ENCODE results near the gene SEL1L. TPM values are rescaled to one million over a fixed set of nuclear protein-coding genes. Genes with fewer than 3 reads are reported as not detected.
"Not testable (repeated sequence)": the region's sequence is repeated elsewhere in the genome, so short reads cannot be mapped to it uniquely, and the experiment has no call there.

SEL1L gene
- total and polyA plus RNA-seq, 2 experiments from 2014 or later = 21.3 to 65.7 TPM

- DNase-seq (ENCODE audit: low read depth in 1 of 2, low spot score in 1 of 2) = no peak
- no peaks in the 10 kb centered on the region for H3K27me3 ChIP-seq
These were observed 60.1 kb downstream of the SEL1L start for GRCh38 chr14:81473456-81474147.

GRCh38 chr14:81472096-81472800 is 61.4 kb downstream of the SEL1L start:
- Histone ChIP-seq H3K4me1 (ENCODE audit: low read depth) (no peaks in the 10 kb centered on the region), H3K27me3 (no peaks in the 10 kb centered on the region), H3K9me3 (ENCODE audit: low read depth) (no peaks in the 10 kb centered on the region), H3K4me3 (no peak overlapping the region), H3K36me3 (peaks cover 16% of the 10 kb centered on the region), H3K27ac (no peak overlapping the region)
- no peak for DNase-seq (ENCODE audit: low read depth in 1 of 2, low spot score in 1 of 2)
- no peak for TF ChIP-seq CTCF (IDR thresholded peaks at IDR 0.05; ENCODE audit: low read depth, low read length)

More at GRCh38 chr14:81473456-81474147, 60.1 kb downstream of the SEL1L start:
- Histone ChIP-seq H3K4me3 (no peak overlapping the region), H3K9me3 (ENCODE audit: low read depth) (no peaks in the 10 kb centered on the region), H3K4me1 (ENCODE audit: low read depth) (no peaks in the 10 kb centered on the region), H3K36me3 (peaks cover 21% of the 10 kb centered on the region), H3K27ac (no peak overlapping the region)
- TF ChIP-seq CTCF (IDR thresholded peaks at IDR 0.05; ENCODE audit: low read depth, low read length) = no peak

GRCh38 chr14:81471062-81471461 is 62.6 kb downstream of the SEL1L start:
- DNase-seq (ENCODE audit: low read depth in 1 of 2, low spot score in 1 of 2) = no peak
- no peaks in the 10 kb centered on the region for H3K27me3 ChIP-seq
- no peak for TF ChIP-seq CTCF (IDR thresholded peaks at IDR 0.05; ENCODE audit: low read depth, low read length)
- no peak overlapping the region for H3K4me3 ChIP-seq
- no peaks in the 10 kb centered on the region for H3K9me3 ChIP-seq (ENCODE audit: low read depth)
- H3K36me3 ChIP-seq = peaks cover 8% of the 10 kb centered on the region
- no peaks in the 10 kb centered on the region for H3K4me1 ChIP-seq (ENCODE audit: low read depth)
- H3K27ac ChIP-seq = no peak overlapping the region

- H3K4me1 ChIP-seq (ENCODE audit: low read depth); H3K9me3 ChIP-seq (ENCODE audit: low read depth); H3K27me3 ChIP-seq; H3K36me3 ChIP-seq; DNase-seq (ENCODE audit: low read depth in 1 of 2, low spot score in 1 of 2); H3K27ac ChIP-seq; H3K4me3 ChIP-seq: not testable (repeated sequence)
These were observed 63.2 kb downstream of the SEL1L start for GRCh38 chr14:81470557-81470826.

- no peaks in the 10 kb centered on the region for H3K4me1 ChIP-seq (ENCODE audit: low read depth)
- DNase-seq (ENCODE audit: low read depth in 1 of 2, low spot score in 1 of 2) = no peak
- TF ChIP-seq CTCF (IDR thresholded peaks at IDR 0.05; ENCODE audit: low read depth, low read length) = no peak
- no peaks in the 10 kb centered on the region for H3K27me3 ChIP-seq
- no peaks in the 10 kb centered on the region for H3K36me3 ChIP-seq
- H3K4me3 ChIP-seq = no peak overlapping the region
- H3K9me3 ChIP-seq (ENCODE audit: low read depth) = no peaks in the 10 kb centered on the region
- H3K27ac ChIP-seq = no peak overlapping the region
These were observed 66.8 kb downstream of the SEL1L start for GRCh38 chr14:81466854-81467253.

GRCh38 chr14:81465507-81466228 is 68.0 kb downstream of the SEL1L start:
- H3K36me3 ChIP-seq = no peaks in the 10 kb centered on the region
- no peak for TF ChIP-seq CTCF (IDR thresholded peaks at IDR 0.05; ENCODE audit: low read depth, low read length)

GRCh38 chr14:81465003-81465392 is 68.7 kb downstream of the SEL1L start:
- H3K4me1 ChIP-seq (ENCODE audit: low read depth); H3K36me3 ChIP-seq; H3K9me3 ChIP-seq (ENCODE audit: low read depth); DNase-seq (ENCODE audit: low read depth in 1 of 2, low spot score in 1 of 2); H3K27ac ChIP-seq; H3K27me3 ChIP-seq: not testable (repeated sequence)
- H3K4me3 ChIP-seq = peak overlapping the region; percentile 21

More at GRCh38 chr14:81465507-81466228, 68.0 kb downstream of the SEL1L start:
- DNase-seq (ENCODE audit: low read depth in 1 of 2, low spot score in 1 of 2) = no peak
- Histone ChIP-seq H3K4me3 (no peak overlapping the region), H3K27ac (no peak overlapping the region), H3K9me3 (ENCODE audit: low read depth) (no peaks in the 10 kb centered on the region), H3K27me3 (no peaks in the 10 kb centered on the region), H3K4me1 (ENCODE audit: low read depth) (no peaks in the 10 kb centered on the region)
